Thyroid gland (tissue), 4 donors: ENCODE data around the gene DNPH1. TPM values are rescaled to one million over a fixed set of nuclear protein-coding genes. Genes with fewer than 3 reads are reported as not detected.

ENCODE experiments used
- DNase-seq, 2 donors: peaks; one replicate each; pipeline ENCODE4 v3.0.0-alpha.2; 2019
- H3K27ac ChIP-seq, 3 donors: fragments of 200-600 bp; sonication (generic); 1 replicate in 2 of 3; 2 replicates in 1 of 3; pipeline ENCODE4 v1.5.1; 2016 to 2019; ENCODE audit warnings: mild to moderate bottlenecking in 1 of 3, moderate library complexity in 1 of 3
- H3K27me3 ChIP-seq: fragments of 200-600 bp; sonication (generic); one replicate; pipeline ENCODE4 v1.5.1; 2019
- H3K36me3 ChIP-seq, 2 donors: fragments of 200-600 bp; sonication (generic); one replicate each; pipeline ENCODE4 v1.5.1; 2016 to 2019
- H3K4me1 ChIP-seq, 2 donors: fragments of 200-600 bp; sonication (generic); one replicate each; pipeline ENCODE4 v1.5.1; 2017 to 2019
- H3K4me3 ChIP-seq, 3 donors: fragments of 200-600 bp; sonication (generic); replicated peaks in 1 of 3; 1 replicate in 2 of 3; 2 replicates in 1 of 3; pipeline ENCODE4 v1.5.1; 2016; ENCODE audit warnings: mild to moderate bottlenecking in 1 of 3
- H3K9me3 ChIP-seq: fragments of 200-600 bp; sonication (generic); one replicate; pipeline ENCODE4 v1.5.1; 2017
- CTCF ChIP-seq, 6 experiments: fragments of 200-600 bp in 3 of 6; fragments of 450-650 bp in 3 of 6; sonication (generic) in 3 of 6; IDR thresholded peaks; one replicate each; pipeline ENCODE4 v1.5.1; 2016 to 2019; ENCODE audit warnings: antibody characterized with exemption in 6 of 6, mild to moderate bottlenecking in 2 of 6, inconsistent platforms in 1 of 6, moderate library complexity in 1 of 6
- POLR2A ChIP-seq, 2 donors: fragments of 450-650 bp; IDR thresholded peaks; one replicate each; pipeline ENCODE4 v1.6.1; 2017; ENCODE audit warnings: antibody characterized with exemption in 2 of 2, mild to moderate bottlenecking in 2 of 2, moderate library complexity in 1 of 2
- WGBS, 2 donors: methylation state at CpG; one replicate each; pipeline ENCODE4 v1.1.5; 2017; 5-methylcytosine and 5-hydroxymethylcytosine counted together
- intact Hi-C: fragments of 100-400 bp; cut with DNase I; formaldehyde crosslinking; loops from one replicate; pipeline ENCODE4 v1.15.1; 2023
- total RNA-seq, 4 donors: library from RNA; depleted of rRNA; stranded (reverse); fragments of >200 nt; gene quantifications; one replicate each; pipeline ENCODE4 v1.2.3, GENCODE V29; 2016

DNPH1 gene
- total RNA-seq, 4 donors from 2014 or later: 33.1 to 122 (median 84.1) TPM

GRCh38 chr6:43220439-43220951 is 8.8 kb downstream of the DNPH1 start:
- intact Hi-C loops: no loop called here
- Histone ChIP-seq H3K27me3 (no peaks in the 10 kb centered on the region), H3K4me3 (no peak overlapping the region), H3K27ac (no peak overlapping the region), H3K36me3 (peaks cover 0 to 12% of the 10 kb centered on the region in 2 donors), H3K4me1 (peaks cover 3 to 8% of the 10 kb centered on the region in 2 donors), H3K9me3 (no peaks in the 10 kb centered on the region)
- WGBS, 2 donors: 90 to 94% methylated on average over 9 to 14 of the region's 16 CpGs
- no peak for DNase-seq
- no peak for TF ChIP-seq POLR2A (IDR thresholded peaks at IDR 0.05)
- TF ChIP-seq CTCF (IDR thresholded peaks at IDR 0.05): no peak

GRCh38 chr6:43219814-43220213 is 9.5 kb downstream of the DNPH1 start:
- no peak overlapping the region for H3K27ac ChIP-seq
- H3K9me3 ChIP-seq: no peaks in the 10 kb centered on the region
- H3K36me3 ChIP-seq: peaks cover 0 to 12% of the 10 kb centered on the region in 2 donors
- no peak overlapping the region for H3K4me3 ChIP-seq
- H3K27me3 ChIP-seq: no peaks in the 10 kb centered on the region
- WGBS, 2 donors: 92 to 93% methylated on average over 7 of the region's 7 CpGs
- no peak for DNase-seq
- H3K4me1 ChIP-seq: peaks cover 3 to 8% of the 10 kb centered on the region in 2 donors
- TF ChIP-seq CTCF (IDR thresholded peaks at IDR 0.05) (no peak), POLR2A (IDR thresholded peaks at IDR 0.05) (no peak)
- intact Hi-C loops: no loop called here

GRCh38 chr6:43219119-43219518 is 10.2 kb downstream of the DNPH1 start:
- Histone ChIP-seq H3K36me3 (peaks cover 0 to 12% of the 10 kb centered on the region in 2 donors), H3K4me3 (no peak overlapping the region), H3K9me3 (no peaks in the 10 kb centered on the region), H3K27me3 (no peaks in the 10 kb centered on the region), H3K27ac (no peak overlapping the region), H3K4me1 (peaks cover 3 to 8% of the 10 kb centered on the region in 2 donors)
- intact Hi-C loops: no loop called here
- TF ChIP-seq POLR2A (IDR thresholded peaks at IDR 0.05): no peak
- TF ChIP-seq CTCF (IDR thresholded peaks at IDR 0.05): no peak
- WGBS, 2 donors: 91 to 93% methylated on average over 3 of the region's 3 CpGs
- DNase-seq: no peak

- WGBS, 2 donors: 29 to 41% methylated on average over 5 of the region's 5 CpGs
- Histone ChIP-seq H3K27ac (no peak overlapping the region), H3K9me3 (no peaks in the 10 kb centered on the region), H3K36me3 (peaks cover 6 to 8% of the 10 kb centered on the region in 2 donors), H3K4me3 (no peak overlapping the region), H3K27me3 (no peaks in the 10 kb centered on the region), H3K4me1 (peaks cover 3 to 8% of the 10 kb centered on the region in 2 donors)
- TF ChIP-seq POLR2A (IDR thresholded peaks at IDR 0.05) (no peak), CTCF (IDR thresholded peaks at IDR 0.05) (no peak)
- peak; percentile 82 to 85 for DNase-seq
- intact Hi-C loops: no loop called here
Measured at GRCh38 chr6:43217351-43217750, 11.9 kb downstream of the DNPH1 start.

GRCh38 chr6:43216200-43216599 is 13.1 kb downstream of the DNPH1 start:
- Histone ChIP-seq H3K36me3 (peaks cover 6 to 8% of the 10 kb centered on the region in 2 donors), H3K27ac (no peak overlapping the region), H3K4me1 (peaks cover 3 to 8% of the 10 kb centered on the region in 2 donors), H3K4me3 (no peak overlapping the region), H3K9me3 (no peaks in the 10 kb centered on the region), H3K27me3 (no peaks in the 10 kb centered on the region)
- intact Hi-C loops: no loop called here
- no peak for TF ChIP-seq CTCF (IDR thresholded peaks at IDR 0.05)
- TF ChIP-seq POLR2A (IDR thresholded peaks at IDR 0.05): no peak
- no peak for DNase-seq
- WGBS, 2 donors: 90 to 91% methylated on average over 6 to 10 of the region's 12 CpGs
